Liver (tissue), 3 donors: ENCODE data around the gene CUEDC1.

Experiments
- FOXA1 ChIP-seq: IDR thresholded peaks from 2 replicates; pipeline ENCODE4 v1.6.1; 2016; ENCODE audit warnings: antibody characterized with exemption
- MAX ChIP-seq: IDR thresholded peaks from 2 replicates; pipeline ENCODE4 v1.6.1; 2016; ENCODE audit warnings: antibody characterized with exemption
- RAD21 ChIP-seq, 2 donors: IDR thresholded peaks; 2 replicates each; pipeline ENCODE4 v1.6.1; 2016; ENCODE audit warnings: antibody characterized with exemption in 2 of 2, mild to moderate bottlenecking in 2 of 2
- RXRA ChIP-seq, 2 donors: IDR thresholded peaks; 2 replicates each; pipeline ENCODE4 v1.6.1; 2017 to 2018; ENCODE audit warnings: antibody characterized with exemption in 2 of 2, mild to moderate bottlenecking in 1 of 2
- ZBTB33 ChIP-seq: IDR thresholded peaks from 2 replicates; pipeline ENCODE4 v1.6.1; 2016; ENCODE audit warnings: antibody characterized with exemption
- TF ChIP-seq, protein P1 (sequence below): fragments of 150-350 bp; IDR thresholded peaks from 2 replicates; pipeline ENCODE4 v1.5.1; 2017; ENCODE audit warnings: improper control_type of control experiment, low read depth, low read length; ENCODE audit not compliant: missing input control
- donor health status: healthy.
- donor health status: healthy.

DNA sequence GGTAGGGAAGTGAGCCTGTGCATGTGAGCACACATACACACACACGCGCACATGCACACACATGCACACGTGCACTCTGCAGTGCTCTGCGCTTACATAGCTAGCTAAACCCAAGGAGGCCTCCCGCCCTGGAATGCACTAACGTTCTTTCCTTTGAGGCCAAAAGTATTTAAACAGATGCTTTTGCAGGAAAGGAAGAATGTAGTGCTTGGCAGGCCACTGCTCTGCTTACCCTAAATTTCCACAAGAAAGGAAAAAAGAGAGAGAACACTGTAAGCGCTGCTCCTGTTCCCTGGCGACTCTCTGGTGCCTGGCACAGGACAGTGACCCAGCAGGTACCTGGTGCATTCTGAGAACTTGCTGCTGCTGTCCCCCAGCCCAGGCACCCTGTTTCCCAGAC lies 74.1 kb downstream of the CUEDC1 start:
- TF ChIP-seq FOXA1 = no peak
- TF ChIP-seq, protein P1, sequence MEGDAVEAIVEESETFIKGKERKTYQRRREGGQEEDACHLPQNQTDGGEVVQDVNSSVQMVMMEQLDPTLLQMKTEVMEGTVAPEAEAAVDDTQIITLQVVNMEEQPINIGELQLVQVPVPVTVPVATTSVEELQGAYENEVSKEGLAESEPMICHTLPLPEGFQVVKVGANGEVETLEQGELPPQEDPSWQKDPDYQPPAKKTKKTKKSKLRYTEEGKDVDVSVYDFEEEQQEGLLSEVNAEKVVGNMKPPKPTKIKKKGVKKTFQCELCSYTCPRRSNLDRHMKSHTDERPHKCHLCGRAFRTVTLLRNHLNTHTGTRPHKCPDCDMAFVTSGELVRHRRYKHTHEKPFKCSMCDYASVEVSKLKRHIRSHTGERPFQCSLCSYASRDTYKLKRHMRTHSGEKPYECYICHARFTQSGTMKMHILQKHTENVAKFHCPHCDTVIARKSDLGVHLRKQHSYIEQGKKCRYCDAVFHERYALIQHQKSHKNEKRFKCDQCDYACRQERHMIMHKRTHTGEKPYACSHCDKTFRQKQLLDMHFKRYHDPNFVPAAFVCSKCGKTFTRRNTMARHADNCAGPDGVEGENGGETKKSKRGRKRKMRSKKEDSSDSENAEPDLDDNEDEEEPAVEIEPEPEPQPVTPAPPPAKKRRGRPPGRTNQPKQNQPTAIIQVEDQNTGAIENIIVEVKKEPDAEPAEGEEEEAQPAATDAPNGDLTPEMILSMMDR = no peak
- no peak for TF ChIP-seq RAD21 (IDR thresholded peaks at IDR 0.05)
- TF ChIP-seq ZBTB33 = no peak
- peak in 1 of 2 donors; percentile 34 for TF ChIP-seq RXRA (IDR thresholded peaks at IDR 0.05)
- no peak for TF ChIP-seq MAX
